HL-60 (cell line): ENCODE results near the gene FNIP1.

Source experiments
- DNase-seq, 2 experiments: peaks; one replicate each; pipeline ENCODE4 v3.0.0-alpha.2; 2010 to 2020; ENCODE audit warnings: low read depth in 1 of 2, low spot score in 1 of 2
- H3K27ac ChIP-seq: fragments of 250-450 bp; sonication (Bioruptor Pico); replicated peaks from 2 replicates; pipeline ENCODE4 v1.5.1; 2020; ENCODE audit warnings: mild to moderate bottlenecking, moderate library complexity
- H3K27me3 ChIP-seq: fragments of 250-450 bp; sonication (Bioruptor Pico); 2 replicates; pipeline ENCODE4 v1.5.1; 2021; ENCODE audit warnings: mild to moderate bottlenecking, moderate library complexity; ENCODE audit not compliant: insufficient read depth, poor library complexity, severe bottlenecking
- H3K4me3 ChIP-seq: replicated peaks from 2 replicates; pipeline ENCODE4 v1.5.1; 2011; ENCODE audit warnings: mild to moderate bottlenecking, control low read depth, low read length; ENCODE audit not compliant: insufficient read depth
- GABPA ChIP-seq: IDR thresholded peaks from 2 replicates; pipeline ENCODE4 v1.6.1; 2012; ENCODE audit warnings: low read depth
- POLR2AphosphoS5 ChIP-seq: IDR thresholded peaks from 2 replicates; pipeline ENCODE4 v1.6.1; 2012; ENCODE audit warnings: low read depth
- SPI1 ChIP-seq: IDR thresholded peaks from 2 replicates; pipeline ENCODE4 v1.6.1; 2012; ENCODE audit warnings: low read depth, mild to moderate bottlenecking, borderline replicate concordance
- TF ChIP-seq, protein P1 (sequence below): IDR thresholded peaks from 2 replicates; pipeline ENCODE4 v1.6.1; 2012; ENCODE audit warnings: low read depth; ENCODE audit not compliant: insufficient replicate concordance
- TF ChIP-seq, protein P2 (sequence below): IDR thresholded peaks from one replicate; pipeline ENCODE4 v1.5.1; 2011; ENCODE audit warnings: low read length, control low read depth, inconsistent platforms; ENCODE audit not compliant: insufficient read depth

The FNIP1 gene

DNA sequence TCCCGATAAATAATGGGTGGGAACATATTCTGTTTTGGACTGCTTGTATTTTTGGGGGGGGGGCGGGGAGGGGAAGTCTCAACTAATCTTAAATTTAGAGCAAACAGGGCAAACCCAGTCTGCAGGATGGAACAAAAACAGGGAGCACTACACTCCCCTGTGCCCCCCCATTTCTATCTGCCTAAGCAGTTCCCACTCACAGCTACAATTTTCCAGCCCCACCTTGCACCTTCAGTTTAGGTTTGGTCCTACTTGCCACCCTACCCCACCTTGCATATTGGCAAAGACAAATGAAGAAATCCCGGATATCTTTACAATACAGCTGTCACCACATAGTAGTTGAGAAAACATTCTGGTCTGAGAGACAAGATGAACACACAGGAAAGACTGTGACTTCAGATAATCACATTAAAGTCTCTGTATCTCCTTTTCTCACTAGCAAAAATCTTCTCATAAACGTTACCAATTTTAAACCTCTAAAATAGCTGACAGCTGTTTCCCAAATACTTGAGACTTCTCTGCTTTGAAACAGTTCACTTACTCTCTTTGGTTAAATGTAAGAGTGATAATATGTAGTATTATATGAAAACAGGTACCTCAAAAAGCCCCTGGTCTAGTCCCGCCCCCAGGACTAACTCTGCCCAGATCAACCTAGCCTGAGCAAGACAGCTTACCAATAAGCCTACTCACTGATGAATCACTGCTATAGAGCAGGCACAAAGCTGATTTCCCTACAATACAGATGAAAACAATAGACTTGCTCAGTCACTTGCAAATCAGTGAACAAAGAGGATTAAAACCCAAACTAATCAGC lies 156.6 kb downstream of the FNIP1 start:
- TF ChIP-seq POLR2AphosphoS5 (no peak), SPI1 (no peak)
- TF ChIP-seq, protein P1, sequence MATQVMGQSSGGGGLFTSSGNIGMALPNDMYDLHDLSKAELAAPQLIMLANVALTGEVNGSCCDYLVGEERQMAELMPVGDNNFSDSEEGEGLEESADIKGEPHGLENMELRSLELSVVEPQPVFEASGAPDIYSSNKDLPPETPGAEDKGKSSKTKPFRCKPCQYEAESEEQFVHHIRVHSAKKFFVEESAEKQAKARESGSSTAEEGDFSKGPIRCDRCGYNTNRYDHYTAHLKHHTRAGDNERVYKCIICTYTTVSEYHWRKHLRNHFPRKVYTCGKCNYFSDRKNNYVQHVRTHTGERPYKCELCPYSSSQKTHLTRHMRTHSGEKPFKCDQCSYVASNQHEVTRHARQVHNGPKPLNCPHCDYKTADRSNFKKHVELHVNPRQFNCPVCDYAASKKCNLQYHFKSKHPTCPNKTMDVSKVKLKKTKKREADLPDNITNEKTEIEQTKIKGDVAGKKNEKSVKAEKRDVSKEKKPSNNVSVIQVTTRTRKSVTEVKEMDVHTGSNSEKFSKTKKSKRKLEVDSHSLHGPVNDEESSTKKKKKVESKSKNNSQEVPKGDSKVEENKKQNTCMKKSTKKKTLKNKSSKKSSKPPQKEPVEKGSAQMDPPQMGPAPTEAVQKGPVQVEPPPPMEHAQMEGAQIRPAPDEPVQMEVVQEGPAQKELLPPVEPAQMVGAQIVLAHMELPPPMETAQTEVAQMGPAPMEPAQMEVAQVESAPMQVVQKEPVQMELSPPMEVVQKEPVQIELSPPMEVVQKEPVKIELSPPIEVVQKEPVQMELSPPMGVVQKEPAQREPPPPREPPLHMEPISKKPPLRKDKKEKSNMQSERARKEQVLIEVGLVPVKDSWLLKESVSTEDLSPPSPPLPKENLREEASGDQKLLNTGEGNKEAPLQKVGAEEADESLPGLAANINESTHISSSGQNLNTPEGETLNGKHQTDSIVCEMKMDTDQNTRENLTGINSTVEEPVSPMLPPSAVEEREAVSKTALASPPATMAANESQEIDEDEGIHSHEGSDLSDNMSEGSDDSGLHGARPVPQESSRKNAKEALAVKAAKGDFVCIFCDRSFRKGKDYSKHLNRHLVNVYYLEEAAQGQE: no peak
- TF ChIP-seq, protein P2, sequence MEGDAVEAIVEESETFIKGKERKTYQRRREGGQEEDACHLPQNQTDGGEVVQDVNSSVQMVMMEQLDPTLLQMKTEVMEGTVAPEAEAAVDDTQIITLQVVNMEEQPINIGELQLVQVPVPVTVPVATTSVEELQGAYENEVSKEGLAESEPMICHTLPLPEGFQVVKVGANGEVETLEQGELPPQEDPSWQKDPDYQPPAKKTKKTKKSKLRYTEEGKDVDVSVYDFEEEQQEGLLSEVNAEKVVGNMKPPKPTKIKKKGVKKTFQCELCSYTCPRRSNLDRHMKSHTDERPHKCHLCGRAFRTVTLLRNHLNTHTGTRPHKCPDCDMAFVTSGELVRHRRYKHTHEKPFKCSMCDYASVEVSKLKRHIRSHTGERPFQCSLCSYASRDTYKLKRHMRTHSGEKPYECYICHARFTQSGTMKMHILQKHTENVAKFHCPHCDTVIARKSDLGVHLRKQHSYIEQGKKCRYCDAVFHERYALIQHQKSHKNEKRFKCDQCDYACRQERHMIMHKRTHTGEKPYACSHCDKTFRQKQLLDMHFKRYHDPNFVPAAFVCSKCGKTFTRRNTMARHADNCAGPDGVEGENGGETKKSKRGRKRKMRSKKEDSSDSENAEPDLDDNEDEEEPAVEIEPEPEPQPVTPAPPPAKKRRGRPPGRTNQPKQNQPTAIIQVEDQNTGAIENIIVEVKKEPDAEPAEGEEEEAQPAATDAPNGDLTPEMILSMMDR: no peak
- H3K27ac ChIP-seq: peak overlapping the region; percentile 45
- peak in 1 of 2 experiments; percentile 14 for DNase-seq
- no peak overlapping the region for H3K4me3 ChIP-seq
- no peaks in the 10 kb centered on the region for H3K27me3 ChIP-seq

DNA sequence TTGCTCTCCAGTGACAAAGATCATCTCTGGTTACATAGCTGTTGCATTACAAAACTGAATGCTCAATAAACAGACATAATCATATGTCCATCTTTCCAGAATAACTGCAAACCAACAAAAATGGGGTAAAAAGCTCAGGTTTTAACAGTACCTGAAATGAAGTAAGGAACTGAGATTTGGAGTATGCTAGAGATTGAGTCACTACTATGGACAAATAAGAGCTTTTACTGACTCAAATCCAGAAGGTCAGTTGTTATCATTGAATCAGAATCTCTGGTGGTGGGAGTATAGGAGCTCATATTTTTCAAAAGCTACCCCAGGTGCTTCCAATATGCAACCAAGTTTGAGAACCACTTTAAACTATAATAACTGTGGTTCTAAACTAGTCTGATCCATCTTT lies 157.7 kb downstream of the FNIP1 start:
- TF ChIP-seq POLR2AphosphoS5 (no peak), SPI1 (no peak), GABPA (no peak)
- TF ChIP-seq, protein P2: no peak
- TF ChIP-seq, protein P1: no peak
- no peak for DNase-seq
- no peaks in the 10 kb centered on the region for H3K27me3 ChIP-seq
- no peak overlapping the region for H3K27ac ChIP-seq
- H3K4me3 ChIP-seq: no peak overlapping the region

DNA sequence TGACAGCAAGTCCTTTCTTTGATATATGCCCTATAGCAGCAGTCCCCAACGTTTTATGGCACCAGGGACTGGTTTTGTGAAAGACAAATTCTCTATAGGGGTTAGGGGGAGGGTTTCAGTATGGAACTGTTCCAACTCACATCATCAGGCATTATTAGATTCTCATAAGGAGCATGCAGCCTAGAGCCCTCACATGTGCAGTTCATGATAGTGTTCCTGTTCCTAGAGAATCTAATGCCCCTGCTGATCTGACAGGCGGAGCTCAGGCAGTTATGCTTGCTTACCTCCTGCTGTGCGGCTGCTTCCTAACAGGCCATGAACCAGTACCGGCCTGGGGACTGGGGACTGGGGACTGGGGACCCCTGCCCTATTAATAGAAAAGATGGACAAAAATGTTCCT lies 159.1 kb downstream of the FNIP1 start:
- no peaks in the 10 kb centered on the region for H3K27me3 ChIP-seq
- H3K4me3 ChIP-seq: no peak overlapping the region
- TF ChIP-seq, protein P1: no peak
- TF ChIP-seq GABPA (no peak), SPI1 (no peak)
- TF ChIP-seq, protein P2: no peak
- H3K27ac ChIP-seq: no peak overlapping the region
- no peak for DNase-seq
